Epithelial cell of alveolus of lung (primary cell): Measurements from ENCODE around the gene LZTR1. TPM values are rescaled to one million over a fixed set of nuclear protein-coding genes. Genes with fewer than 3 reads are reported as not detected.

Experiments used
- total RNA-seq: library from RNA; depleted of rRNA; stranded (reverse); fragments of >200 nt; gene quantifications from 2 replicates; pipeline ENCODE4 v1.2.1, GENCODE V29; 2015

The LZTR1 gene
- 27.3 and 50.3 TPM in 2 replicates for total RNA-seq

GRCh38 chr22:20981787-20982562 is at the start of gene LZTR1:
Gene LZTR1, plus strand, starts transcription at chr22:20982297. Its CDS starts 75 bp downstream, at chr22:20982372.

GRCh38 chr22:20966883-20967696 is 15.0 kb upstream of the LZTR1 start, which contains the start of gene AIFM3:
Gene AIFM3, plus strand, starts transcription at chr22:20967255. Its CDS starts 690 bp downstream, at chr22:20967945.

GRCh38 chr22:21001601-21002325 is 19.7 kb downstream of the LZTR1 start, which contains the start of gene THAP7:
Gene THAP7, minus strand, starts transcription at chr22:21002118. Its CDS starts 207 bp downstream, at chr22:21001911.

GRCh38 chr22:21014726-21015465 is 32.8 kb downstream of the LZTR1 start, which contains the start of gene P2RX6:
Gene P2RX6, plus strand, starts transcription at chr22:21015165. Its CDS starts 10 bp downstream, at chr22:21015175.

GRCh38 chr22:21032037-21032867 is 50.2 kb downstream of the LZTR1 start, which contains the start of gene SLC7A4:
Gene SLC7A4, minus strand, starts transcription at chr22:21032561. Its CDS starts 749 bp downstream, at chr22:21031812.

GRCh38 chr22:21045585-21046294 is 63.6 kb downstream of the LZTR1 start, which contains the start of gene LRRC74B:
Gene LRRC74B, plus strand, starts transcription at chr22:21045946. Its CDS starts 41 bp downstream, at chr22:21045987.

Other genes with a start within 250 kb of the LZTR1 start
- not detected in 2 replicates for gene SERPIND1, start 208.2 kb upstream of the LZTR1 start, total RNA-seq
- 24.5 and 35.2 TPM in 2 replicates for gene PI4KA, start 123.5 kb upstream of the LZTR1 start, total RNA-seq
- gene SNAP29, start 123.3 kb upstream of the LZTR1 start, total RNA-seq, result 11.5 and 18.0 TPM in 2 replicates
- gene CRKL, start 64.9 kb upstream of the LZTR1 start, total RNA-seq, result 38.0 and 43.7 TPM in 2 replicates
- 0.13 and 0.80 TPM in 2 replicates for gene AIFM3, start 15.0 kb upstream of the LZTR1 start, total RNA-seq
- 32.7 and 38.4 TPM in 2 replicates for gene THAP7, start 19.8 kb downstream of the LZTR1 start, total RNA-seq
- under 0.01 and 2.1 TPM in 2 replicates for gene P2RX6, start 32.9 kb downstream of the LZTR1 start, total RNA-seq
- 0.13 TPM in 1 of 2 replicates, not detected in the other for gene SLC7A4, start 50.3 kb downstream of the LZTR1 start, total RNA-seq
- not detected in 2 replicates for gene LRRC74B, start 63.6 kb downstream of the LZTR1 start, total RNA-seq